ENCODE data around the gene OGFOD3. TPM values are rescaled to one million over a fixed set of nuclear protein-coding genes. Genes with fewer than 3 reads are reported as not detected.

The OGFOD3 gene
- total and polyA plus RNA-seq, 9 of the 15 experiments (the other 6 are each of a cell fraction or from before 2014, with no cell fraction given) = 0.69 to 44.7 (median 18.9) TPM

GRCh38 chr17:82458885-82459424, 40.6 kb upstream of the OGFOD3 start (continued):
- TF ChIP-seq ETS1 (conservative IDR thresholded peaks at IDR 0.05; ENCODE audit: control insufficient read depth, low read depth, low read length) = no peak; the same call in 1 of the 2 replicates

- Histone ChIP-seq H3K4me2 (ENCODE audit: insufficient read depth, low read length) (peak within 1 kb of the TSS; percentile 89), H3K9me3 (replicated peaks; ENCODE audit: control insufficient read depth, insufficient read depth, low read depth, low read length) (no peaks in the 10 kb centered on the region), H4K20me1 (replicated peaks; ENCODE audit: control insufficient read depth, insufficient read depth, low read length) (no peaks in the 10 kb centered on the region), H3K9ac (ENCODE audit: insufficient read depth in 1 of 2, low read depth in 2 of 2, low read length in 2 of 2) (peak within 1 kb of the TSS; percentile 96 to 97), H3K9me1 (ENCODE audit: control insufficient read depth, insufficient read depth, low read length) (peaks cover 4% of the 10 kb centered on the region), H3K4me1 (replicated peaks in 1 of 2; ENCODE audit: control insufficient read depth in 2 of 2, insufficient read depth in 2 of 2, low read length in 2 of 2) (peaks cover 50 to 68% of the 10 kb centered on the region in 2 experiments), H3K79me2 (ENCODE audit: control insufficient read depth, insufficient read depth, low read length) (peaks cover 45% of the 10 kb centered on the region), H2AFZ (ENCODE audit: low read depth, low read length) (peak within 1 kb of the TSS; percentile 82), H3K4me3 (peak within 1 kb of the TSS; percentile 83), H3K27me3 (ENCODE audit: control insufficient read depth in 2 of 2, insufficient read depth in 2 of 2, low read length in 2 of 2) (no peaks in the 10 kb centered on the region), H3K36me3 (ENCODE audit: control insufficient read depth, insufficient read depth, low read length) (peaks cover 33% of the 10 kb centered on the region), H3K27ac (ENCODE audit: extremely low read depth, low read depth, low read length) (peak within 1 kb of the TSS; percentile 97)
- FAIRE-seq (peak; percentile 91), ATAC-seq (peak; percentile 95), DNase-seq (ENCODE audit: extremely low read depth in 1 of 4, low spot score in 3 of 4) (peak; percentile 95 to 99 (median 97))
- no TSS peak for BruUV-seq (replicated peaks)
- ChIA-PET POLR2A (interaction anchor here (0.8 to 1.3 kb wide), 6 partner anchors 10 to 246 kb away, joined by 3 to 5 read pairs (median 4); partner anchors contain the start of genes CCDC57 and FOXK2), CTCF (ENCODE audit: low intra/inter-chr PET ratio) (no interaction called here)
- under 1% methylated on average over 70 of the region's 85 CpGs for WGBS (ENCODE audit: insufficient coverage, low coverage, missing lambda C conversion rate)
- intact Hi-C loops (cut with micrococcal nuclease) = loop anchor here (1.0 to 5.0 kb wide), 3 partner anchors 34 to 94 kb away; partner anchors contain the start of gene FOXK2
- in situ Hi-C loops (cut with MboI) = no loop called here
- TF ChIP-seq SOX6 (IDR thresholded peaks at IDR 0.05) (no peak), TFAM (CRISPR knock-in tag; conservative IDR thresholded peaks at IDR 0.05) (no peak), MBD2 (IDR thresholded peaks at IDR 0.05; ENCODE audit: borderline replicate concordance, low read depth) (peak; percentile 95), U2AF2 (optimal IDR thresholded peaks at IDR 0.05; ENCODE audit: low read depth, low read length) (no peak), TEAD1 (CRISPR knock-in tag; IDR thresholded peaks at IDR 0.05) (peak in 1 of 2 experiments; percentile 81; a peak in 2 of 4 replicates), HINFP (tag; conservative IDR thresholded peaks at IDR 0.05; ENCODE audit: low read depth) (no peak), POLR2AphosphoS2 (IDR thresholded peaks at IDR 0.05; ENCODE audit: low read length) (no peak; the same call in 1 of the 2 replicates), HLTF (IDR thresholded peaks at IDR 0.05) (no peak; the same call in 1 of the 2 replicates), HDGF (IDR thresholded peaks at IDR 0.05) (no peak), HNRNPL (IDR thresholded peaks at IDR 0.05; ENCODE audit: low read depth, low read length) (peak; percentile 56; the same call in 1 of the 2 replicates), ZNF507 (tag; conservative IDR thresholded peaks at IDR 0.05) (no peak), GTF2A2 (tag; IDR thresholded peaks at IDR 0.05) (no peak), ZFPM2 (CRISPR knock-in tag; IDR thresholded peaks at IDR 0.05) (peak; percentile 75; the same call in 1 of the 2 replicates)
- TF ChIP-seq, protein P1, sequence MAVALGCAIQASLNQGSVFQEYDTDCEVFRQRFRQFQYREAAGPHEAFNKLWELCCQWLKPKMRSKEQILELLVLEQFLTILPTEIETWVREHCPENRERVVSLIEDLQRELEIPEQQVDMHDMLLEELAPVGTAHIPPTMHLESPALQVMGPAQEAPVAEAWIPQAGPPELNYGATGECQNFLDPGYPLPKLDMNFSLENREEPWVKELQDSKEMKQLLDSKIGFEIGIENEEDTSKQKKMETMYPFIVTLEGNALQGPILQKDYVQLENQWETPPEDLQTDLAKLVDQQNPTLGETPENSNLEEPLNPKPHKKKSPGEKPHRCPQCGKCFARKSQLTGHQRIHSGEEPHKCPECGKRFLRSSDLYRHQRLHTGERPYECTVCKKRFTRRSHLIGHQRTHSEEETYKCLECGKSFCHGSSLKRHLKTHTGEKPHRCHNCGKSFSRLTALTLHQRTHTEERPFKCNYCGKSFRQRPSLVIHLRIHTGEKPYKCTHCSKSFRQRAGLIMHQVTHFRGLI (CRISPR knock-in tag; IDR thresholded peaks at IDR 0.05) = 0 out of 2 replicates have a peak, but pooled peaks have one; percentile 52
These were observed 39.9 kb upstream of the OGFOD3 start, which contains the start of gene NARF for GRCh38 chr17:82458179-82458884. Gene NARF (plus strand): TSS chr17:82458741. CDS start chr17:82458804, 63 bp downstream.
